ENCODE results near the gene HLCS. TPM values are rescaled to one million over a fixed set of nuclear protein-coding genes. Genes with fewer than 3 reads are reported as not detected.

The HLCS gene
- polyA plus RNA-seq, 1 experiment: 16.9 TPM

GRCh38 chr21:36728371-36729111 is 237.9 kb downstream of the HLCS start:
- ChIA-PET CTCF (no interaction called here), POLR2A (no interaction called here)
- DNase-seq (ENCODE audit: low read depth): no peak
- no peak for TF ChIP-seq CTCF (IDR thresholded peaks at IDR 0.05; ENCODE audit: insufficient read depth, low read depth, low read length)
- peaks cover 27% of the 10 kb centered on the region for H3K27me3 ChIP-seq (ENCODE audit: control insufficient read depth, insufficient read depth, low read length)
- H3K4me3 ChIP-seq (ENCODE audit: low read depth, low read length): no peak overlapping the region
- no peaks in the 10 kb centered on the region for H3K36me3 ChIP-seq (ENCODE audit: control insufficient read depth, insufficient read depth, low read length)

- TF ChIP-seq CTCF (IDR thresholded peaks at IDR 0.05; ENCODE audit: insufficient read depth, low read depth, low read length): no peak
- Histone ChIP-seq H3K36me3 (ENCODE audit: control insufficient read depth, insufficient read depth, low read length) (no peaks in the 10 kb centered on the region), H3K4me3 (ENCODE audit: low read depth, low read length) (no peak overlapping the region), H3K27me3 (ENCODE audit: control insufficient read depth, insufficient read depth, low read length) (peaks cover 28% of the 10 kb centered on the region)
- CTCF ChIA-PET: no interaction called here
- POLR2A ChIA-PET: no interaction called here
- DNase-seq (ENCODE audit: low read depth): no peak
These were observed 238.6 kb downstream of the HLCS start for GRCh38 chr21:36727866-36728265.

- TF ChIP-seq CTCF (IDR thresholded peaks at IDR 0.05; ENCODE audit: insufficient read depth, low read depth, low read length): no peak
- peaks cover 27% of the 10 kb centered on the region for H3K27me3 ChIP-seq (ENCODE audit: control insufficient read depth, insufficient read depth, low read length)
- ChIA-PET POLR2A (no interaction called here), CTCF (no interaction called here)
- no peak overlapping the region for H3K4me3 ChIP-seq (ENCODE audit: low read depth, low read length)
- H3K36me3 ChIP-seq (ENCODE audit: control insufficient read depth, insufficient read depth, low read length): no peaks in the 10 kb centered on the region
- DNase-seq (ENCODE audit: low read depth): no peak
These were observed 240.6 kb downstream of the HLCS start for GRCh38 chr21:36725793-36726386.

GRCh38 chr21:36724660-36725059 is 241.8 kb downstream of the HLCS start:
- Histone ChIP-seq H3K27me3 (ENCODE audit: control insufficient read depth, insufficient read depth, low read length) (peaks cover 25% of the 10 kb centered on the region), H3K36me3 (ENCODE audit: control insufficient read depth, insufficient read depth, low read length) (no peaks in the 10 kb centered on the region), H3K4me3 (ENCODE audit: low read depth, low read length) (no peak overlapping the region)
- ChIA-PET CTCF (no interaction called here), POLR2A (no interaction called here)
- no peak for DNase-seq (ENCODE audit: low read depth)
- no peak for TF ChIP-seq CTCF (IDR thresholded peaks at IDR 0.05; ENCODE audit: insufficient read depth, low read depth, low read length)

GRCh38 chr21:36723371-36723881 is 243.0 kb downstream of the HLCS start:
- CTCF ChIA-PET: interaction anchor here (0.7 to 1.0 kb wide), 2 partner anchors 11 to 24 kb away, joined by 3 read pairs; no protein-coding TSS in a partner anchor

More at GRCh38 chr21:36723371-36723881, 243.0 kb downstream of the HLCS start:
- TF ChIP-seq CTCF (IDR thresholded peaks at IDR 0.05; ENCODE audit: insufficient read depth, low read depth, low read length): no peak
- no peaks in the 10 kb centered on the region for H3K36me3 ChIP-seq (ENCODE audit: control insufficient read depth, insufficient read depth, low read length)
- POLR2A ChIA-PET: no interaction called here
- no peak for DNase-seq (ENCODE audit: low read depth)
- H3K27me3 ChIP-seq (ENCODE audit: control insufficient read depth, insufficient read depth, low read length): peaks cover 20% of the 10 kb centered on the region
- H3K4me3 ChIP-seq (ENCODE audit: low read depth, low read length): no peak overlapping the region

Measured in BJ (cell line).